K562 (cell line): ENCODE measurements around the gene NCF2. TPM values are rescaled to one million over a fixed set of nuclear protein-coding genes. Genes with fewer than 3 reads are reported as not detected.

Experiments
- ATAC-seq: fragments of 200-7000 bp; cut with Tn5 transposase; 3 replicates; pipeline ENCODE4 v1.9.1; 2020; ENCODE audit warnings: moderate library complexity
- BruUV-seq: library from RNA; stranded (reverse); fragments of 400-500 nt; replicated peaks from 2 replicates; lab custom pipeline; 2021; lab: Mats Ljungman, UMichigan
- CTCF ChIA-PET: fragments of 300-600 bp; formaldehyde crosslinking; extraction: SDS; loops from one replicate; lab custom pipeline; 2021; ENCODE audit warnings: low intra/inter-chr PET ratio; lab: Yijun Ruan, JAX
- POLR2A ChIA-PET: fragments of 300-600, 350-650 bp; sonication (Branson Sonifier 250); formaldehyde crosslinking; extraction: SDS; loops from one replicate; lab custom pipeline; 2021; ENCODE audit warnings: antibody characterized with exemption, inconsistent platforms; lab: Yijun Ruan, JAX
- DNase-seq, 4 experiments: peaks; one replicate each; pipeline versions ENCODE4 v3.0.0 to v3.0.0-alpha.2; 2011 to 2018; ENCODE audit warnings: low spot score in 3 of 4, mixed read lengths in 3 of 4; ENCODE audit errors: extremely low read depth in 1 of 4
- FAIRE-seq: peaks from 2 replicates; lab custom pipeline; 2011; peaks lifted over from hg19 to GRCh38; lab: Jason Lieb, UNC
- H2AFZ ChIP-seq: 2 replicates; pipeline ENCODE4 v1.6.0; 2011; ENCODE audit warnings: low read depth, low read length, control low read depth, inconsistent platforms
- H3K27ac ChIP-seq: fragments of 200-600 bp; 3 replicates; pipeline ENCODE4 v1.8.0; 2011; ENCODE audit warnings: low read depth, mild to moderate bottlenecking, control low read depth, inconsistent platforms, low read length, moderate library complexity, mixed read lengths; ENCODE audit errors: extremely low read depth
- H3K27me3 ChIP-seq, 2 experiments: fragments of 300-600 bp in 1 of 2; 2 replicates in 1 of 2; 3 replicates in 1 of 2; pipeline versions ENCODE4 v1.6.0 to v1.8.0; 2011; ENCODE audit warnings: inconsistent platforms in 2 of 2, low read length in 2 of 2, mild to moderate bottlenecking in 1 of 2, mixed read lengths in 1 of 2, moderate library complexity in 1 of 2; ENCODE audit not compliant: control insufficient read depth in 2 of 2, insufficient read depth in 2 of 2
- H3K36me3 ChIP-seq: fragments of 300-600 bp; 3 replicates; pipeline ENCODE4 v1.8.0; 2011; ENCODE audit warnings: mild to moderate bottlenecking, low read length, inconsistent platforms; ENCODE audit not compliant: control insufficient read depth, insufficient read depth
- H3K4me1 ChIP-seq, 2 experiments: fragments of 200-600 bp in 1 of 2; replicated peaks in 1 of 2; 2 replicates in 1 of 2; 3 replicates in 1 of 2; pipeline versions ENCODE4 v1.5.1 to v1.8.0; 2011; ENCODE audit warnings: inconsistent platforms in 2 of 2, low read length in 2 of 2, mild to moderate bottlenecking in 1 of 2, mixed read lengths in 1 of 2, moderate library complexity in 1 of 2; ENCODE audit not compliant: control insufficient read depth in 2 of 2, insufficient read depth in 2 of 2
- H3K4me2 ChIP-seq: 2 replicates; pipeline ENCODE4 v1.6.1; 2011; ENCODE audit warnings: low read length, control low read depth, inconsistent platforms, mixed read lengths; ENCODE audit not compliant: insufficient read depth
- H3K4me3 ChIP-seq: fragments of 200-600 bp; sonication (generic), shearing (Covaris generic); 2 replicates; pipeline ENCODE4 v1.5.1; 2016; ENCODE audit warnings: control low read depth, inconsistent platforms
- H3K79me2 ChIP-seq: fragments of 200-600 bp; 3 replicates; pipeline ENCODE4 v1.8.0; 2011; ENCODE audit warnings: low read length, inconsistent platforms; ENCODE audit not compliant: control insufficient read depth, insufficient read depth
- H3K9ac ChIP-seq, 2 experiments: 2 replicates each; pipeline versions ENCODE4 v1.6.0 to v1.6.1; 2011; ENCODE audit warnings: low read depth in 2 of 2, low read length in 2 of 2, control low read depth in 1 of 2, inconsistent platforms in 1 of 2, mild to moderate bottlenecking in 1 of 2, mixed read lengths in 1 of 2; ENCODE audit not compliant: insufficient read depth in 1 of 2
- H3K9me1 ChIP-seq: one replicate; pipeline ENCODE4 v1.6.0; 2011; ENCODE audit warnings: inconsistent platforms, mild to moderate bottlenecking, low read length, moderate library complexity; ENCODE audit not compliant: control insufficient read depth, insufficient read depth
- H3K9me3 ChIP-seq: replicated peaks from 2 replicates; pipeline ENCODE4 v1.5.1; 2011; ENCODE audit warnings: low read depth, low read length, inconsistent platforms; ENCODE audit not compliant: control insufficient read depth, insufficient read depth
- H4K20me1 ChIP-seq: replicated peaks from 2 replicates; pipeline ENCODE4 v1.6.1; 2011; ENCODE audit warnings: low read length, inconsistent platforms, mixed read lengths; ENCODE audit not compliant: control insufficient read depth, insufficient read depth
- PKNOX1 ChIP-seq: fragments of 450-650 bp; IDR thresholded peaks from 2 replicates; pipeline ENCODE4 v1.6.1; 2016
- TFAP4 ChIP-seq: sonication (generic); formaldehyde crosslinking; IDR thresholded peaks from 2 replicates; pipeline ENCODE4 v1.8.0; 2022; ENCODE audit warnings: missing genetic modification reagents, mild to moderate bottlenecking, moderate library complexity, borderline replicate concordance
- ZNF140 ChIP-seq: fragments of 250-450 bp; sonication (Bioruptor Pico); IDR thresholded peaks from 2 replicates; pipeline ENCODE4 v1.8.0; 2021; ENCODE audit warnings: moderate library complexity, mild to moderate bottlenecking, inconsistent platforms
- WGBS: fragments of 100-300 bp; shearing (Covaris generic); methylation state at CpG from one replicate; pipeline ENCODE4 v1.1.6; 2016; ENCODE audit warnings: low coverage, mixed read lengths; ENCODE audit not compliant: insufficient coverage; ENCODE audit errors: missing lambda C conversion rate; 5-methylcytosine and 5-hydroxymethylcytosine counted together
- in situ Hi-C: fragments of 300-500 bp; cut with MboI; formaldehyde crosslinking; loops from 4 replicates; pipeline ENCODE4 v1.15.0; 2018; ENCODE audit warnings: inconsistent platforms, mixed read lengths
- intact Hi-C: fragments of 100-400 bp; cut with micrococcal nuclease; formaldehyde crosslinking; loops from 2 replicates; pipeline ENCODE4 v1.14.2; 2022
- polyA plus RNA-seq, 8 experiments: library from polyadenylated mRNA; depleted of rRNA in 4 of 8; stranded (reverse) in 5 of 8; unstranded in 3 of 8; fragments of >200 nt; fragmentation: Nextera tagmentation in 2 of 8; fragmentation: Illumina TruSeq in 1 of 8; extraction: Ambion mirVana in 2 of 8; extraction: Trizol in 1 of 8; gene quantifications; 2 replicates each; pipeline versions ENCODE4 v1.2.1 to v1.2.3, GENCODE V29; 2011 to 2014; ENCODE audit warnings: inconsistent platforms in 1 of 8, missing spikeins in 1 of 8
- total RNA-seq, 7 experiments: library from RNA; depleted of rRNA in 6 of 7; stranded (reverse); fragments of >200 nt in 6 of 7; fragmentation: Illumina TruSeq in 2 of 7; extraction: Trizol in 2 of 7; gene quantifications; 2 replicates each; pipeline versions ENCODE4 v1.2.1 to v1.2.3, GENCODE V29; 2011 to 2021; ENCODE audit warnings: low replicate concordance in 1 of 7

NCF2 gene
- total and polyA plus RNA-seq, 9 of the 15 experiments (the other 6 are each of a cell fraction or from before 2014, with no cell fraction given), result 0.07 to 0.54 (median 0.16) TPM; not detected in 3

- no peak for ATAC-seq
- no TSS peak for BruUV-seq
- in situ Hi-C loops, result loop anchor here (25.0 kb wide), 1 partner anchor 640 kb away; the partner anchor contains the start of gene SHCBP1L
Measured at GRCh38 chr1:183602510-183602909, 12.3 kb upstream of the NCF2 start.

More at GRCh38 chr1:183602510-183602909, 12.3 kb upstream of the NCF2 start:
- Histone ChIP-seq H3K9me3 (no peaks in the 10 kb centered on the region), H3K4me1 (peaks cover 0 to 7% of the 10 kb centered on the region in 2 experiments; a peak in 2 of 5 replicates), H3K27me3 (peaks cover 14 to 32% of the 10 kb centered on the region in 2 experiments; a peak in 4 of 5 replicates), H3K4me2 (no peak overlapping the region), H4K20me1 (no peaks in the 10 kb centered on the region), H2AFZ (no peak overlapping the region), H3K27ac (no peak overlapping the region), H3K36me3 (no peaks in the 10 kb centered on the region), H3K9ac (no peak overlapping the region), H3K9me1 (no peaks in the 10 kb centered on the region), H3K4me3 (no peak overlapping the region), H3K79me2 (no peaks in the 10 kb centered on the region)
- FAIRE-seq (no peak), DNase-seq (no peak)
- ChIA-PET POLR2A (no interaction called here), CTCF (no interaction called here)
- 7% methylated on average over 1 of the region's 1 CpG for WGBS
- no peak for TF ChIP-seq ZNF140 (CRISPR knock-in tag)
- TF ChIP-seq TFAP4 (CRISPR knock-in tag), result no peak
- TF ChIP-seq PKNOX1, result peak; percentile 20; the same call in 1 of the 2 replicates
- intact Hi-C loops, result no loop called here
